HG03108 (cell line): ENCODE data around the gene DIS3L2.
"Not testable (repeated sequence)": the region's sequence is repeated elsewhere in the genome, so short reads cannot be mapped to it uniquely, and the experiment has no call there.

Experiments
- ATAC-seq: cut with Tn5 transposase; IDR thresholded peaks from one replicate; pipeline ENCODE4 v1.9.1; 2021; ENCODE audit warnings: moderate library complexity; ENCODE audit not compliant: unreplicated experiment

Gene DIS3L2

GRCh38 chr2:232363064-232363783, 401.7 kb downstream of the DIS3L2 start:
- ATAC-seq: not testable (repeated sequence)

GRCh38 chr2:232363784-232364615, 402.5 kb downstream of the DIS3L2 start:
- ATAC-seq: no peak

GRCh38 chr2:232364806-232365594, 403.5 kb downstream of the DIS3L2 start:
- not testable (repeated sequence) for ATAC-seq

GRCh38 chr2:232365621-232366321, 404.3 kb downstream of the DIS3L2 start:
- no peak for ATAC-seq

GRCh38 chr2:232366461-232366860, 404.9 kb downstream of the DIS3L2 start:
- not testable (repeated sequence) for ATAC-seq

- ATAC-seq: no peak
These were observed 405.5 kb downstream of the DIS3L2 start for GRCh38 chr2:232367016-232367415.

GRCh38 chr2:232367591-232368233, 406.2 kb downstream of the DIS3L2 start:
- no peak for ATAC-seq

GRCh38 chr2:232368311-232368731, 406.8 kb downstream of the DIS3L2 start:
- ATAC-seq: no peak

- ATAC-seq: no peak
These were observed 407.8 kb downstream of the DIS3L2 start for GRCh38 chr2:232369126-232369951.

GRCh38 chr2:232370007-232370406, 408.5 kb downstream of the DIS3L2 start:
- not testable (repeated sequence) for ATAC-seq

GRCh38 chr2:232372231-232373208, 411.0 kb downstream of the DIS3L2 start:
- ATAC-seq: no peak

- no peak for ATAC-seq
These were observed 412.8 kb downstream of the DIS3L2 start for GRCh38 chr2:232374356-232374755.

- ATAC-seq: no peak
These were observed 413.7 kb downstream of the DIS3L2 start for GRCh38 chr2:232375164-232375563.

GRCh38 chr2:232376260-232376659, 414.7 kb downstream of the DIS3L2 start:
- no peak for ATAC-seq

- ATAC-seq: no peak
These were observed 415.2 kb downstream of the DIS3L2 start for GRCh38 chr2:232376713-232377112.

GRCh38 chr2:232377319-232377718, 415.8 kb downstream of the DIS3L2 start:
- ATAC-seq: no peak

- ATAC-seq: no peak
These were observed 416.6 kb downstream of the DIS3L2 start for GRCh38 chr2:232377841-232378734.
